PC-3 (cell line): Measurements from ENCODE around the gene CRTC3. TPM values are rescaled to one million over a fixed set of nuclear protein-coding genes. Genes with fewer than 3 reads are reported as not detected.

Source experiments
- ATAC-seq: fragments of 200-7000 bp; cut with Tn5 transposase; 2 replicates; pipeline ENCODE4 v1.9.1; 2020; ENCODE audit warnings: mild to moderate bottlenecking, moderate library complexity
- BruUV-seq: library from RNA; stranded (reverse); fragments of 400-500 nt; replicated peaks from 2 replicates; lab custom pipeline; 2021; lab: Mats Ljungman, UMichigan
- CTCF ChIA-PET: fragments of 300-600 bp; sonication (Branson Sonifier 250); formaldehyde crosslinking; loops from one replicate; lab custom pipeline; 2022; ENCODE audit warnings: antibody characterized with exemption; lab: Charles Lee
- POLR2A ChIA-PET: fragments of 300-600 bp; sonication (Branson Sonifier 250); formaldehyde crosslinking; loops from one replicate; lab custom pipeline; 2022; ENCODE audit warnings: antibody characterized with exemption; ENCODE audit not compliant: unreplicated experiment; lab: Charles Lee
- DNase-seq: peaks from one replicate; pipeline ENCODE4 v3.0.0-alpha.2; 2015
- H2AFZ ChIP-seq: fragments of 300-600 bp; sonication (generic); 2 replicates; pipeline ENCODE4 v1.6.0; 2016; ENCODE audit warnings: antibody characterized with exemption, low read length
- H3F3A ChIP-seq: fragments of 300-600 bp; sonication (generic); one replicate; pipeline ENCODE4 v1.6.0; 2017; ENCODE audit warnings: antibody characterized with exemption, low read length, control low read depth, mild to moderate bottlenecking; ENCODE audit not compliant: unreplicated experiment
- H3K27ac ChIP-seq: fragments of 300-600 bp; sonication (generic); 2 replicates; pipeline ENCODE4 v1.5.1; 2016; ENCODE audit warnings: mild to moderate bottlenecking, low read length
- H3K27me3 ChIP-seq: fragments of 300-600 bp; sonication (generic); 2 replicates; pipeline ENCODE4 v1.6.1; 2016; ENCODE audit warnings: low read length, mixed read lengths
- H3K36me3 ChIP-seq: fragments of 300-600 bp; sonication (generic); 2 replicates; pipeline ENCODE4 v1.6.1; 2016; ENCODE audit warnings: low read depth, mixed run types, low read length, mixed read lengths
- H3K4me1 ChIP-seq: fragments of 300-600 bp; sonication (generic); 2 replicates; pipeline ENCODE4 v1.5.1; 2016; ENCODE audit warnings: low read length; ENCODE audit not compliant: insufficient read depth
- H3K4me2 ChIP-seq: fragments of 300-600 bp; sonication (generic); 2 replicates; pipeline ENCODE4 v1.6.0; 2016; ENCODE audit warnings: low read length
- H3K4me3 ChIP-seq: fragments of 300-600 bp; sonication (generic); 2 replicates; pipeline ENCODE4 v1.5.1; 2016; ENCODE audit warnings: mild to moderate bottlenecking, low read length, mixed read lengths
- H3K79me2 ChIP-seq: fragments of 300-600 bp; sonication (generic); 2 replicates; pipeline ENCODE4 v1.6.1; 2017; ENCODE audit warnings: low read length, mixed read lengths
- H3K9ac ChIP-seq: fragments of 300-600 bp; sonication (generic); 2 replicates; pipeline ENCODE4 v1.6.0; 2016; ENCODE audit warnings: mild to moderate bottlenecking, low read length
- H3K9me2 ChIP-seq: fragments of 300-600 bp; sonication (generic); replicated peaks from 2 replicates; pipeline ENCODE4 v1.6.1; 2016; ENCODE audit warnings: mixed run types, low read length, mixed read lengths
- H3K9me3 ChIP-seq: fragments of 300-600 bp; sonication (generic); 2 replicates; pipeline ENCODE4 v1.6.1; 2016; ENCODE audit warnings: low read length, mixed read lengths
- H4K20me1 ChIP-seq: fragments of 300-600 bp; sonication (generic); 2 replicates; pipeline ENCODE4 v1.6.1; 2016; ENCODE audit warnings: low read length, mixed read lengths
- EZH2 ChIP-seq: fragments of 300-600 bp; sonication (generic); IDR thresholded peaks from one replicate; pipeline ENCODE4 v1.6.1; 2017; ENCODE audit warnings: antibody characterized with exemption, mild to moderate bottlenecking, low read length; ENCODE audit not compliant: unreplicated experiment
- EZH2phosphoT487 ChIP-seq: fragments of 300-600 bp; sonication (generic); IDR thresholded peaks from 2 replicates; pipeline ENCODE4 v1.6.1; 2018; ENCODE audit warnings: mild to moderate bottlenecking, antibody characterized with exemption, low read length, borderline replicate concordance
- intact Hi-C: fragments of 100-400 bp; cut with micrococcal nuclease; formaldehyde crosslinking; loops from 2 replicates; pipeline ENCODE4 v1.9.0; 2023
- total RNA-seq: library from RNA; depleted of rRNA; stranded (reverse); fragments of >200 nt; gene quantifications from 2 replicates; pipeline ENCODE4 v1.2.3, GENCODE V29; 2014
- TF ChIP-seq, protein P1 (sequence below): fragments of 300-600 bp; sonication (generic); conservative IDR thresholded peaks from 2 replicates; pipeline ENCODE4 v1.5.1; 2017; ENCODE audit warnings: antibody characterized with exemption, low read depth, mild to moderate bottlenecking, low read length

The CRTC3 gene
- total RNA-seq, 1 experiment from 2014 or later: 12.4 TPM

DNA sequence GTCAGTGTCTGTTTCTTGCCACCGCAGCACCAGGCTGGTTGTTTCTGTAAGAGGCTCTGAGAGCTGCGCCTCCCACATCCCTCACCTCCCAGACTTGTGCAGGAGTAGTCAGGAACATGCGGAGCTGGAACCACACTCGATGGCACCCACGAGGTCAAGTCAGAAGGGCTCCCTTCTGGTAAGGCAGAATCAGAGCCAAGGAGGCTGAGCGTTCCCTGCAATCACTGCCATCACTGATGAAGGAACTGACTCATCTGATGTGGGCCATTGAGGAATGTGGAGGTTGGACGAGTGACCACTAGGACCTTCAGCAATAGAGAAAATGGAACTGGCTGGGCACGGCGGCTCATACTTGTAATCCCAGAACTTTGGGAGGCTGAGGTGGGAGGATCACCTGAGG lies 151.8 kb downstream of the CRTC3 start:
- Histone ChIP-seq H3K9me2 (no peaks in the 10 kb centered on the region), H3K9ac (peak overlapping the region; percentile 61; the same call in 1 of the 2 replicates), H4K20me1 (no peaks in the 10 kb centered on the region), H3K27ac (peak overlapping the region; percentile 88), H3K9me3 (no peaks in the 10 kb centered on the region), H3F3A (no peaks in the 10 kb centered on the region), H3K27me3 (no peaks in the 10 kb centered on the region), H3K79me2 (no peaks in the 10 kb centered on the region), H2AFZ (peak overlapping the region; percentile 71; the same call in 1 of the 2 replicates), H3K4me1 (peaks cover 30% of the 10 kb centered on the region), H3K4me3 (no peak overlapping the region), H3K4me2 (no peak overlapping the region), H3K36me3 (no peaks in the 10 kb centered on the region)
- TF ChIP-seq EZH2phosphoT487: no peak
- TF ChIP-seq, protein P1, sequence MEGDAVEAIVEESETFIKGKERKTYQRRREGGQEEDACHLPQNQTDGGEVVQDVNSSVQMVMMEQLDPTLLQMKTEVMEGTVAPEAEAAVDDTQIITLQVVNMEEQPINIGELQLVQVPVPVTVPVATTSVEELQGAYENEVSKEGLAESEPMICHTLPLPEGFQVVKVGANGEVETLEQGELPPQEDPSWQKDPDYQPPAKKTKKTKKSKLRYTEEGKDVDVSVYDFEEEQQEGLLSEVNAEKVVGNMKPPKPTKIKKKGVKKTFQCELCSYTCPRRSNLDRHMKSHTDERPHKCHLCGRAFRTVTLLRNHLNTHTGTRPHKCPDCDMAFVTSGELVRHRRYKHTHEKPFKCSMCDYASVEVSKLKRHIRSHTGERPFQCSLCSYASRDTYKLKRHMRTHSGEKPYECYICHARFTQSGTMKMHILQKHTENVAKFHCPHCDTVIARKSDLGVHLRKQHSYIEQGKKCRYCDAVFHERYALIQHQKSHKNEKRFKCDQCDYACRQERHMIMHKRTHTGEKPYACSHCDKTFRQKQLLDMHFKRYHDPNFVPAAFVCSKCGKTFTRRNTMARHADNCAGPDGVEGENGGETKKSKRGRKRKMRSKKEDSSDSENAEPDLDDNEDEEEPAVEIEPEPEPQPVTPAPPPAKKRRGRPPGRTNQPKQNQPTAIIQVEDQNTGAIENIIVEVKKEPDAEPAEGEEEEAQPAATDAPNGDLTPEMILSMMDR: no peak
- no peak for TF ChIP-seq EZH2
- ChIA-PET POLR2A (no interaction called here), CTCF (no interaction called here)
- ATAC-seq (no peak), DNase-seq (peak; percentile 69)
- intact Hi-C loops: no loop called here
- BruUV-seq: no TSS peak

DNA sequence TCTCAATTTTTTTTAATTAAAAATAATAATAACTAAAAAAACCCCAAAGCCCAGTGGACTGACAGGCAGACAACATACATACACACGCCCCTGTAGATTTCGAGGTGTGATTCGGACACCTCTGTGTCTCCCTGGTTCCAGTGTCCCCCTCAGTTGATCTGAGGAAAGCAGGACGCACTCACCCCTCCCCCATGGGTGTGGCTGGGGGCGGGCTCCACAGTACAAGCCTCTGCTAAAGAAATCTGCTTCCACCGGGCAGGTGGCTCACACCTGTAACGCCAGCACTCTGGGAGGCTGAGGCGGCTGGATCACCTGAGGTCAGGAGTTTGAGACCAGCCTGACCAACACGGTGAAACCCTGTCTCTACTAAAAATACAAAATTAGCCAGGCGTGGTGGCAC lies 153.6 kb downstream of the CRTC3 start:
- H3F3A ChIP-seq: no peaks in the 10 kb centered on the region
- TF ChIP-seq, protein P1: no peak
- TF ChIP-seq EZH2 (no peak), EZH2phosphoT487 (no peak)
- no peaks in the 10 kb centered on the region for H4K20me1 ChIP-seq
- H3K36me3 ChIP-seq: no peaks in the 10 kb centered on the region
- H3K9me3 ChIP-seq: no peaks in the 10 kb centered on the region
- no TSS peak for BruUV-seq
- intact Hi-C loops: no loop called here
- H3K79me2 ChIP-seq: no peaks in the 10 kb centered on the region
- ATAC-seq: no peak
- H2AFZ ChIP-seq: no peak overlapping the region
- no peak overlapping the region for H3K4me2 ChIP-seq
- H3K27ac ChIP-seq: no peak overlapping the region
- H3K9ac ChIP-seq: no peak overlapping the region
- POLR2A ChIA-PET: no interaction called here
- no peak overlapping the region for H3K4me3 ChIP-seq
- no peak for DNase-seq
- no peaks in the 10 kb centered on the region for H3K9me2 ChIP-seq
- H3K27me3 ChIP-seq: no peaks in the 10 kb centered on the region
- CTCF ChIA-PET: no interaction called here
- peaks cover 20% of the 10 kb centered on the region for H3K4me1 ChIP-seq

DNA sequence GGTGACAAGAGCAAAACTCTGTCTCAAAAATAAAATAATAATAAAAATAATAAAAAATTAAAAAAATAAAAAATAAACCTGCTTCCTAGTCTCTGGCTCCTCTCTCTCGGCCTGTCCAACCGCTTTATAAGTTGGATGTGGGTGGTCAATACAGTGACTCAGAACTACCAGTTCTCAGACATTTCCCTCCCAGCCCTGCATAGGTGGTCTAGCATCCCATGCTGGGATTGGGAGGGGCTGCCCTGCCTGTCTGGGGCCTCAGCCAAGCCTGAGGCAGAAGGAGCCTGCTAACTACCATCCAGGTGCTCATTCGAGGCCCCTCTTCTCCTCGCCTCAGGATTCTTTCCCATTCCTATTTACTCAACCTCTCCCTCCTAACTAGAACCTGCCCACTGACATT lies 154.2 kb downstream of the CRTC3 start:
- no TSS peak for BruUV-seq
- H3K4me2 ChIP-seq: no peak overlapping the region
- ATAC-seq (no peak), DNase-seq (no peak)
- no peaks in the 10 kb centered on the region for H3F3A ChIP-seq
- H3K79me2 ChIP-seq: no peaks in the 10 kb centered on the region
- POLR2A ChIA-PET: no interaction called here
- H3K9me3 ChIP-seq: no peaks in the 10 kb centered on the region
- H3K9me2 ChIP-seq: no peaks in the 10 kb centered on the region
- intact Hi-C loops: no loop called here
- H3K36me3 ChIP-seq: no peaks in the 10 kb centered on the region
- H3K27me3 ChIP-seq: no peaks in the 10 kb centered on the region
- no peak overlapping the region for H3K27ac ChIP-seq
- no peak overlapping the region for H2AFZ ChIP-seq
- TF ChIP-seq EZH2 (no peak), EZH2phosphoT487 (no peak)
- TF ChIP-seq, protein P1: no peak
- CTCF ChIA-PET: no interaction called here
- no peak overlapping the region for H3K4me3 ChIP-seq
- no peak overlapping the region for H3K9ac ChIP-seq
- H4K20me1 ChIP-seq: no peaks in the 10 kb centered on the region
- peaks cover 19% of the 10 kb centered on the region for H3K4me1 ChIP-seq
